ENCODE data around the gene SPECC1L. TPM values are rescaled to one million over a fixed set of nuclear protein-coding genes. Genes with fewer than 3 reads are reported as not detected.

The SPECC1L gene
- total and polyA plus RNA-seq, 8 donors, result 6.0 to 53.1 (median 21.8) TPM

- Histone ChIP-seq H3K27me3 (no peaks in the 10 kb centered on the region), H3K4me3 (no peak overlapping the region), H3K27ac (no peak overlapping the region), H3K36me3 (peaks cover 19 to 77% (median 71%) of the 10 kb centered on the region in 4 donors), H3K4me1 (peaks cover 0 to 8% (median 0%) of the 10 kb centered on the region in 4 donors), H3K9me3 (no peaks in the 10 kb centered on the region)
- no peak for DNase-seq
- TF ChIP-seq CTCF (IDR thresholded peaks at IDR 0.05) (no peak), EP300 (IDR thresholded peaks at IDR 0.05) (no peak), POLR2AphosphoS5 (IDR thresholded peaks at IDR 0.05) (no peak), POLR2A (IDR thresholded peaks at IDR 0.05) (no peak)
- 90 to 96% (median 91%) methylated on average over 2 of the region's 2 CpGs for WGBS, 5 donors
- intact Hi-C loops (cut with DNase I; ENCODE audit: low total_unique reads), result no loop called here
Measured at GRCh38 chr22:24353121-24353520, 82.5 kb downstream of the SPECC1L start.

- intact Hi-C loops (cut with DNase I; ENCODE audit: low total_unique reads), result no loop called here
- TF ChIP-seq POLR2AphosphoS5 (IDR thresholded peaks at IDR 0.05) (no peak), EP300 (IDR thresholded peaks at IDR 0.05) (no peak), POLR2A (IDR thresholded peaks at IDR 0.05) (no peak), CTCF (IDR thresholded peaks at IDR 0.05) (no peak)
- peaks cover 17 to 68% (median 62%) of the 10 kb centered on the region in 4 donors for H3K36me3 ChIP-seq
- peaks cover 0 to 23% (median 9%) of the 10 kb centered on the region in 4 donors for H3K4me1 ChIP-seq
- H3K9me3 ChIP-seq, result no peaks in the 10 kb centered on the region
- no peak overlapping the region for H3K4me3 ChIP-seq
- no peak for DNase-seq
- 75 to 88% (median 78%) methylated on average over 2 of the region's 2 CpGs for WGBS, 5 donors
- no peak overlapping the region for H3K27ac ChIP-seq
- H3K27me3 ChIP-seq, result no peaks in the 10 kb centered on the region
Measured at GRCh38 chr22:24355574-24355973, 84.9 kb downstream of the SPECC1L start.

GRCh38 chr22:24357547-24357946 lies 86.9 kb downstream of the SPECC1L start:
- Histone ChIP-seq H3K27ac (no peak overlapping the region), H3K36me3 (peaks cover 14 to 63% (median 61%) of the 10 kb centered on the region in 4 donors), H3K27me3 (no peaks in the 10 kb centered on the region), H3K4me3 (no peak overlapping the region), H3K9me3 (no peaks in the 10 kb centered on the region), H3K4me1 (peaks cover 0 to 27% (median 13%) of the 10 kb centered on the region in 4 donors)
- intact Hi-C loops (cut with DNase I; ENCODE audit: low total_unique reads), result no loop called here
- no peak for DNase-seq
- no peak for TF ChIP-seq POLR2A (IDR thresholded peaks at IDR 0.05)
- TF ChIP-seq EP300 (IDR thresholded peaks at IDR 0.05), result no peak
- TF ChIP-seq CTCF (IDR thresholded peaks at IDR 0.05), result no peak
- TF ChIP-seq POLR2AphosphoS5 (IDR thresholded peaks at IDR 0.05), result no peak

GRCh38 chr22:24358105-24358836 lies 87.6 kb downstream of the SPECC1L start:
- no peak for TF ChIP-seq POLR2A (IDR thresholded peaks at IDR 0.05)
- H3K4me1 ChIP-seq, result peaks cover 0 to 27% (median 13%) of the 10 kb centered on the region in 4 donors
- intact Hi-C loops (cut with DNase I; ENCODE audit: low total_unique reads), result no loop called here
- no peak overlapping the region for H3K4me3 ChIP-seq
- no peaks in the 10 kb centered on the region for H3K27me3 ChIP-seq
- peaks cover 17 to 63% (median 63%) of the 10 kb centered on the region in 4 donors for H3K36me3 ChIP-seq
- no peaks in the 10 kb centered on the region for H3K9me3 ChIP-seq
- no peak overlapping the region for H3K27ac ChIP-seq
- 85 to 94% (median 90%) methylated on average over 8 of the region's 8 CpGs for WGBS, 5 donors
- no peak for DNase-seq

Data from stomach (tissue), 9 donors.